ENCODE measurements around the gene TEAD1.

Gene TEAD1

DNA sequence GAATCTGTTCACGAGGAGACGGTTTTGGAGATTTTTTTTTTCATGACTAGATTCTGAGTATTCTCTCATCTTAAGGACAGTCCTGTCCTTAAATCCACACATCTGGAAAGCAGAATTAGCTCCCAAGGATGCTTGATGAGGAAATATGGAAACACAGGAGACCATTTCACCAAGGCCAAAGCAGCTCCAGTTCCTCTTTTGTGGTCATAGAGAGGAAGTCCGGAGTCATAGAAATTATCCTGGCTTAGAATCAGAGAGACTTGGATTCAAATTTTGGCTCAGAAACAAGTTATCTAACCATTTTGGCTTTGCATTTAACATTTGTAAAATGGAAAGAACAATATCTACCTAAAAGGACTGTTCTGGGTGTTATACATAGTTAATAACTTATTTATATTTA is 7.3 kb upstream of the TEAD1 start:
- no peak for DNase-seq (ENCODE audit: low read depth)

DNA sequence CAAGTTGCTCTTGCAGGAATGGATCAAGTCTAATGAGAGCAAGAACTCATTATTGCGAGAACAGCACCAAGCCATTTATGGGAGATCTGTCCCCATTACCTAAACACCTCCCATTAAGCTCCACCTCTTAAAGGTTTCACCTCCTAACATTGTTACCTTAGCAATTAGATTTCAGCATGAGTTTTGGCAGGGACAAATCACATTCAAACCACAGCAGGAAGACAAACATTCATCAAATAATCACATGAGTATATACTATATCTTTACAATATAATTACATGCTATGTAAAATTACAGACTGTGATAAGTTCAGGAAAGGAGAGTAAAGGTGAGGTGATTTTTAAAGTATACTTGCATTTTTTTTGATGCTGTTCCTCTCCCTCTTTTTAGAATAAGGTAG is 6.6 kb upstream of the TEAD1 start:
- no peak for DNase-seq (ENCODE audit: low read depth)

DNA sequence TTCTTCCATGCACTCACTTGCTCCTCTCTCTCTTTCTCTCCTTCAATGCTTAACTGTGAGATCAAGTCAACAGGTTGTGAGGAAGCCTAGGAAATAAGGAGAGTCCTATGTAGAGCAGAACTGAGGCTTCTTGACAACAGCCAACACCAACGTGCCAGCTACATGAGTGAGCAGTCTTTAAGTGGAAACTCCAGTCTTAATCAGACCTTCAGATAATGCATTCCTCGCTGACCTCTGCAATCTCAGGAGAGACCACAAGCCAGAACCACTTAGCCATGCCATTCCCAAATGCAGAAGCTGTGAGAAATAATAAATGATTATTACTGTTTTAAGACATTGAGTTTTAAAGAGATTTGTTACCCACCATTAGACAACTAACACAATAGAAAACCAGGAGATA is 6.1 kb upstream of the TEAD1 start:
- DNase-seq (ENCODE audit: low read depth): no peak

DNA sequence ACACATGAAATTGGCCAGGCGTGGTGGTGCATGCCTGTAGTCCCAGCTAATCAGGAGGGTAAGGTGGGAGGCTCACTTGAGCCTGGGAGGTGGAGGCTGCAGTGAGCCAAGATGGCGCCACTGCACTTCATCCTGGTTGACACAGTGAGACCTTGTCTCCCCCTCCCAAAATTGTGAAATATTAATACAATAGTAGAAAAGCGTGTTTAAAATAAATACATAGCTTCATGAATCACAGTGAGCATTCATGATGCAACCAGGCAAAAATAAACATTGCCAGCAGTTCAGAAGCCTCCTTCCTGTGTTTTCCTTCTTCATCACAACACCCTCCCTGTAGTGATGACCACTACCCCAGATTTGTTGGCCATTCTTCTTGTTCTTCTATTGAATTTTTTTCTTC is 4.3 kb upstream of the TEAD1 start:
- DNase-seq (ENCODE audit: low read depth): no peak

DNA sequence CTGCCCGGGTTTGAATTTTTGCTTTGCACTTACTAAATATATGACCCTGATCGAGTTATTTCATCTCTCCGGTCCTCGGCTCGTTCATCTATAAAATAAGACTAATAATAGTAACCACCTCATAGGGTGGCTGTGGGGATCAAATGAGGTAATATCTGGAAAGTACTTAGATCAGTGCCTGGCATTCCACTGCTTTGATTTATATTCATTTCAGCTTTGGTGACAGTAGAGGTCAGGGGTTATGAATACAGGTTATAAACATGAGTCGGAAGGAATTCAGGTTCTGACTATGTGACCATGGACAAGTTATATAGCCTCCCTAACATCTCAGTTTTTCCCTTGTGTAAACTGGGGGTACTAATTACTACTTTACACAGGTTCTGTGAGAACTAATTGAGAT is 2.9 kb upstream of the TEAD1 start:
- no peak for DNase-seq (ENCODE audit: low read depth)

DNA sequence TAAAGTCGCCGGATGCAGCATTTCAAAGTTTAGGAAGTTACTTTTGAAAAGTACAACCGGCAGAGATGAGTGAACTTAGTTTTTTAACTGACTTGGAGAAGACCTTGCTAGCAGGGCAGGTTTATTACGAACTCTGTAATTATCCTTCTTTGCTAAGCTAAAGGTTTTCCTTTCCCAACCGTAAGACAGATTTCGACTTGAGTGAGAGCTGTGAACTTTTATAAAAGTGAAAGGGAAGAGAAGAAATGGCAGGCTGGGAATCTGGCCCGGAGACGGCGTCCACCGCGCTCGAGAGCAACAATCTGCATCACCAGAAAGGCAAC is 659 bp upstream of the TEAD1 start:
- DNase-seq (ENCODE audit: low read depth): no peak

DNA sequence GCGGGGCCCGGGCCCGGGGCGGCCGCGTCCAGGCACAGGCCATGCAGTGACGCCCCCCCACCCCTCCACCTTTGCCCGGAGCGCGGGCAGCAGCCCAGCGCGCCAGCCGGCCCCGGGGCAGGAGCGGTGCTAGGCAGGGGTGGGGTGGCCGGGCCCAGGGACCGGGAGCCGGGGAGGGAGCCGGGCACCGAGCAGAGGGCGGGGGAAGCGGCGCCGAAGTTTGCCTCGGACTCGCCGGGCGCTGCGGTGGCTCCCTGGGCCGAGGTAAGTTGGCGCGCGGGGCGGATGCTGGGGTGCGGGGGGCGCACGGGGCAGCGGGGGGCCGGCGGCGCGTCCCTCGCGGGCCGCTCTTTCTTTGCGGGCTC is 332 bp downstream of the TEAD1 start:
- no peak for DNase-seq (ENCODE audit: low read depth)

DNA sequence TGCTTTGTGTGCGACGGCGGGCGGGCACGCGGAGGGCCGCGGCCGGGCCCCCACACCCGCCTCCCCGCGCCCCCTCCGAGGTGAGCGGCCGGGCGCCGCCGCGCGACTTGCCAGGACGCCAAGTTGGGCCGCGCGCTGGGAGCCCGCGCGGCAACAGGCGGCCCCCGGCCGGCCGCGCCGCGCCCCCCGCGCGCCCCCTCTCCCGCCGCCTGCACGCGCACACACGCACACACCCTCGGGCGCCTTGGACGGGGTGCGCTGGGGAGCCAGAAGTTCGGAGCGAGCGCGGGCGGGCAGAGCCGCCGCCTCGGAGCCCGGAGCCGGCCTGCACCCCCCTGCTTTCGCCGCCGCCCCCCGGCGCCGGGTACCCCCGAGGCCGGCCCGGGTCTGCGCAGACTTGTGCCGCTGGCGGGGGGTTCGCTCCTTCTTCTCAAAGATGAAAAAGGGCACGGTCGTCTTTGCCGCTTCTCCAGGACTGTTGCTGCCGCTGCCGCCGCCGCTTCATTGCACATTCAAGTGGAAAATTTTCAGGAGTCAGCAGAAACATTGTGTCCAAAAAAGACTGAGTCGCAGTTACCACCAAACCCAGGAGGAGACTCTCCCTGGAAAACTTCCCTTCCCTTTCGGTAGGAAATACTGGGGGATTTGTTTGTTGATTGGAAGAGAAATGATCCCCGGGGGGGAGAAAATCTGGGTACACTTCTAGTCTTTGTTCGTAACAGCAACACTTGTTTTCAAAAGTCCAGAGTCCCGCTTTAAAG is 895 bp downstream of the TEAD1 start:
- no peak for DNase-seq (ENCODE audit: low read depth)

DNA sequence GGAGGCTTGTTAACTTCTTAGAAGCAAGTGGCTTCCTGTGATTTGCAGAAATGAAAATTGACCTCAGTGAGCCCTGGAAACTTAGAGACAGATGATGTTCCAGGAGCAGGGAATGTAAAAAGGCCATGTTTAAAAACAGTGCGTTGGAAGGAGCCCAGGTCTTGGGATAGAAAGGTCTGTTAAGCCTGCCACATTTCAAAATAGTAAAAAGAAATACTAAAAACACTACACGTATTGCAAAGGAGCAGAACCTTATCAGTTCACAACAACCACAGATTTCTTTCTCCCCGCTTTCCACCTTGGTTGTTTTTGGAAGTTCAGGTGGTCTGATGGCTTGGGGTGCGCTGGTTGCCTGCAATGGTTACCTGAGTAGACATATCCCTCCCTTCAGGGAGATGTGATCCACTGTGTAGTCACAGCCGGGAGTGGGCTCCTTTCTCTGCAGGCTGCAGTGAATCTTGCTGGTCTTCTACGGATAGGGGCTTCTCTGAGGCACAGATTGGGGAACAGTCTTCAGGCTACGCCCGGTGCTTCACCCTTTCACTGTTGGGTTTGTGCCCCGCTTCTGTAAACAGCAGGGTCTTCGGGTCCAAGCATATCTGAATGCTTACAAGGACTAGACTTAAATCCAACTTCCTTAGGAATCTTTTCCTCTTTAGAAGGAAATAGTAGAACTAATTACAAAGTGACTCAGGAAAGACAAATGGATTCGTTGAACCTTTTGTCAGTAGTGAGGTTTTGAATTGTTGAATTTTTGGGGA is 1.9 kb downstream of the TEAD1 start:
- no peak for DNase-seq (ENCODE audit: low read depth)

DNA sequence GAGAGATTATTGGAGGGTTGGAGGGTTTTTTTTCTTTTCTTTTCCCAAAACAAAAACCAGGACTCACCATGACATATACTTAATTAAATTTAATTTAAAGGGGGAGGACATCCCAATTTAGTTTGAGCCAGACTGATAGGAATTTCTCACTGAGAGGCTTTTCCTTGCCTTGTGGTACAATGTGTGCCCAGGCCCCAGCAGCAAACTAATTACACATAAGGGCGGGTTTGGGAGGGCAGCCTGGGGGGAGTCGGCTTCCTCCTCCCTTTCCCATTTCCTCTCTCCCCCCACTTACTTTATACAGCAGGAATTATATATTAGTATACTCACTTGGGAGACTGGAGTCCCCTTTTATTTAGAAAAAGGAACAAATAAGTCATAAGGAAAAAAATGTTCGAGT is 2.9 kb downstream of the TEAD1 start:
- no peak for DNase-seq (ENCODE audit: low read depth)

DNA sequence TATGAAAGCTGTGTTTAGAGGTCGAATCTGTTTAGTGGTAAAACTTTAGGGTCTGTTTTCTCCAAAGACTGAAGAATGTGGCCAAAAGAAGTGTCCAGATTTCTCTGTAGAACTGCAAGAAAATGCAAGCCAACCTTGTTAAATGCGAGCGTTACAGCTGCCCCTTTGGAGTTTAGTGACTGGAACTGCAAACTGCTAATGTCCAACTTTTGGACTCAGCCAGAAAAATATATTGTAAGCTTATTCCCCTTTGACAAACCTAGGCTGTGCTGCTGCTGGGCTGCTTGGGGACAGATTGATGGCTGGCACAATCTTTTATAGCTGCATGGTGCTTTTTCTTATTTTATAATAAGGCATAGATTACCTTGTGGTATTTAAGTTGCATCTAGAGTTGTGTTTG is 3.9 kb downstream of the TEAD1 start:
- no peak for DNase-seq (ENCODE audit: low read depth)

DNA sequence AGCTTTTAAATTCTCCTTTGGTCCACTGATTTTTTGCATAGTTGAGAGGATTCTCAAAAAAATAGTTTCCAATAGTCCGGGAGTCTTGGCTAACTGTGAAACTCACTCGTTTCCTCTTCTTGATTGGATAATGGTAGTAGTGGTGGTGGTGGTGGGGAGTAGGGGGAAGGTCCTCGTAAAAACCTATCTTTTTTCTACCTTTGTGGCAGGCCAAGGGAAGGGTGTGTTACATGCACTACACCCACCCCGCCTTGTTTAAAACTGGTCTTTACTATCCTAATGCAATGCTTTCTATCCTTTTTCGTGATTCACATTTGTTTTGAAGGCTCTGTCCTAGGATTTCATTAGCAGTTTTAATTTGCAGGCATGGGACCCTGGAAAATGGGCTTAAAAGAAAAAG is 4.8 kb downstream of the TEAD1 start:
- no peak for DNase-seq (ENCODE audit: low read depth)

DNA sequence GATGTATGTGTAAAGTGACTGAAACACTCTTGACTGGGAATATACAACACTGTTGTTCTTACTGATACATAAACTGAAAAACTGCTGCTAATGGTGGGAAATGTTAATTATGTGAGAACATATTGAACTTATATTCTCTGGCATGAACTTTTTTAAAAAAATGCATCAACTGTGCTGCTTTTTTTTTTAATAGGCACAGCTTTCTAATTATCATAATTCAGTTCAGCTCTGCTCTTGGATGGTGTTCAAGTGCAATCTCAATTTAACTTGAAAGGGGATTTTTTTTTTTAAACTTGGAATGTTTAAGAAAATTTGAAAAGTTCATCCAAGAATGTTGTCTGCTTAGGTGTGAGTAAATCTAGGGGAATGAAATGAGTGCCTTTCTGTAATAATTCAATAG is 5.2 kb downstream of the TEAD1 start:
- no peak for DNase-seq (ENCODE audit: low read depth)

DNA sequence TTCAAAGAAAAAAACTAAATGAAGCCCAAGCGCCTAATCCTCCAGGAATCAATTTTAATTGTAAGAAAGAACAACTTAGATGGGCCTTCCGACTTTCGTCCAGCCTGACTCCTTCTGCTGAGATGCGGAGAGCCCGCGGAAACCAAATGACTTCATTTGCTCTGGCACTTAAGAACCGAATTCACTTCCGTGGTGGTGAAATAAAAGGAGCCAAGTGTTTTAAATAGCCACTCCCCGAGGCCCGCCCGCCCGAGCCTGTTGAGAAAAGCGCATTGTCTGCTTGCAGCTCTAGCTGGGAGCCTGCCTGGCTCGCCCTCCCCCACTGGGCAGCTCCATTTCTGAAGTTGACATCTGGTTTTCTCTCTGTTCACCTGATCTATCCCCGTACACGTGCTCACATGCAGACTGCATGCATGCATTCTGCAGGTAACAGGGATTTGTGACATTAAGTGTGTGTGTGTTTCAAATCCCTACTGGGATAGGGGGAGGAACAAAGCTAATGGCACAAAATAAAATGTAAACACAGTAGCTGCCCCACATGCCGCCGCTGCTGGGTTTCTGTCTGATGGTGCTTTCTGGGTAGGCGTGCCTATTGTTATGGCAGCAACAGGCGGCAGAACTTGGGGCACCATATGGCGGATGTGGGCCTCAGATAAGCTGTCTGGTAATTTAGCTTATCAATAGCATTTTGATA is 6.2 kb downstream of the TEAD1 start:
- DNase-seq (ENCODE audit: low read depth): no peak

DNA sequence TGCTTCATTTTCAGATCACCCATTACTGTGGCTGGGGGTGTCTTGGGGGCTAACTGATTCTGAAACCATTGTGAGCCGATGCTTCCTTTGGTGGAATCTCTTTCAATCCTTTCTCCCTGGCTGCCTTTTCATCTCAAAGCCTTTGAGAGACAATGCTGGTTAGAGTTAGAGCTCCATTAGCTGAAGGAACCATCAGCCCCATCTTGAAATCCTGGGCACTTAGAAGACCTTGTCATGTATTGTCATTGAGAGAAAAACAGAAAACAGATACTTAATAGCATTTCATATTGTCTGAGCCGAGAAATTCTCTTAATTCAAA is 6.7 kb downstream of the TEAD1 start:
- no peak for DNase-seq (ENCODE audit: low read depth)

DNA sequence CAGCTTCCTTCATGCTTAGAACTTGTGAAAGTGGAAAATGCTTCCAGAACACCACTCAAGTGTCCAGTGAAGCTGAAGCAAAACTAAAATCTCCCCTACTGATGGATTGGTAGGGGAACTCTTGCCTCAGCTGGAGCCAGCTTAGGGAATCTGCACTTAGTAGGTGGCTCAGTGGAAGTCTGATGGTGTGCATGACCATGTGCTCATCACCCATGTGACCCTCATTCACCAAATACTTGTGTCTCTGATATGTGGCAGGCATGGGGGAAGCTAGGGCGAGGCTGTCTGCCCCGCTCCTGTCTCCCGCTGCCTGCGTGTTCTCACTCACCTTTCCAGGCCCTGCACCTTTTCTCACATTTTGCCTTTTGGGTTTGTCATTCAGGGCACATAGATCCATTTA is 7.2 kb downstream of the TEAD1 start:
- DNase-seq (ENCODE audit: low read depth): no peak

DNA sequence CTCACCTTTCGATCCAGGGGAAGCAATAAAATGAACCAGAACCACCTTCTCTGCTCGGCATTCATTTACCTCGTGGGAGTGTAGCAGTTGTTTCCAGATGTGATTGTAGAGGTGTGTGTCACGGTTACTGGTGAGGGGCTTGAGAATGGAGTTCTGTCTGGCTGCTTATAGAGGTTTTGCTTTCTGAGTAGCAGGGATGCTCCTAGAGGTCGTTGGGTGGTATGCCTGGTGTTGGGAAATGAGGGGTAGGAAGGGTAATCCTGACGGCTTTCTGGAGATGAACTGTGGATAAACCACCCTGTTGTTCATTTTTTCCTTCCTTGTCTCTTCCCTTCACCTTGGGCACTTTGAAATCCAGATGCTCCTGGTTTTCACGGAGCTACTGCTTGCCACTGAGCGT is 8.1 kb downstream of the TEAD1 start:
- DNase-seq (ENCODE audit: low read depth): no peak

DNA sequence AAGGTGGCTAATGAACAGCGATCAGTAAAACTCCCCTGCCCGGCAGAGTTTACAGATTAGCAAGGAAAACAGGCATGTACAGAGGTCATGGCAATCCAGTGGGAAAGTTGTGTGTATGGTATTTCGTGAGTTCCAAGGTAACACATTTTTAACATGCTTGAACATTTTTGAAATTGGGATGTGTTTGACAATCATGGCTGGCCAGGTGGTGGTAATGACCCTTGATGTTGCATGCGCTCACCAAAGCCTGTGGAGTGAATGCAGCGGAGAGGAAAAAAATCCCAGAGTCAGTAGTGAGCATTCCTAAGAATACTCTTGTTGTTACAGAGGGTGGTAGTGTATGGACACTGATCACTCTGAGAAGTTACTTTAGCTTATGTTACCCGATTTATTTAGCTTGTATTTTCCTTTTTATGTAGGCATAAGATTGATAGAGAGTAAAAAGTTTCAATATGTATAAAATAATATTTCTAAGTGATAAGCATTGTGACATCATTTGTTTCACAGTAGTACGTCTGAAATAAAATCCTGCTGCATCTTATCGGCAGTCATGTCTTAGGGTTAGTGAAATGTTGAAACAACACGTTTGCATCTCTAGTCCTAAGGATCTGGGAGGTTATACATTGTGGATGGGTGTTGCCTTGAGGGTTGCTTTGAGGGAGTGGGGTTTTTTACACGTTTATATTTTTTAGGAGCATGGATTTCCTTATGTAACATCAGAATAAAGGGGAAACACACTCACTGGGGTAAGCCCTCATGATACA is 8.7 kb downstream of the TEAD1 start:
- no peak for DNase-seq (ENCODE audit: low read depth)

DNA sequence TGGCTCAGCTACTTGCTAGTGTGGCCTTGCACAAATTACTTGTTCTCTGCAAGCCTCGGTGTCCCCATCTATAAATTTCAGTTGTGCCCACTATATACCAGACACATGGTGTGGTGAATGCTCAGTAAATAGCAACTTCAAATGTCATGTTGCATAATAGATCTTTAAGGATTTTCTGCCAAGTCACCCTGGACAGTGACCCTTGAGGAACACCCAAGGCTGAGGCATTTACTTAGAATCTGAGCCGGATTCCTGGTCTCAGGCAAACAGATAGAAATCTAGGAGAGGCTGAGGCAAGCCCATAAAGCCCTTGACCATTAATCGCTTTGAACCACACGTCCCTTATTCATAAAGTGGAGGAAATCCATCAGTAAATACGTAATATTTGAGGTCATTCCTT is 9.7 kb downstream of the TEAD1 start:
- DNase-seq (ENCODE audit: low read depth): no peak

DNA sequence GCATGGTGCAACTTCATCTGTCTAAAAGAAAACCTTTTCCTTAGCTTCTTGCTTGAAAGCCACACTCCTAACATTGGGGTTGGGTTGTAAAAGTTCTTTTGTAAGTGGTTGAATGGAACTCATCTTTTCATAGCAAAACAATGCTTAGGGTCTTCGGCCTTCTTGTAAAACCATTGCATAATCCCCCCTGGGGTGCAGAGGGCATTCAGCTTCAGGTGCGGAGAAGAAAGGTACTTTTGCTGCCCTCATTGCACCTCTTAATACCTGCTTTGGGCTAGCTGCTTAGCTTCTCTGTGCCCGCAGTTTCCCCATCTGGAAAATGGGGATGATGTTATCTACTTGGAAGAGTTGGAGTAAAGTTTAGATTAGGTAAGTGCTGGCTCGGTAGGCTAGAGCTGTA is 10.1 kb downstream of the TEAD1 start:
- DNase-seq (ENCODE audit: low read depth): no peak

DNA sequence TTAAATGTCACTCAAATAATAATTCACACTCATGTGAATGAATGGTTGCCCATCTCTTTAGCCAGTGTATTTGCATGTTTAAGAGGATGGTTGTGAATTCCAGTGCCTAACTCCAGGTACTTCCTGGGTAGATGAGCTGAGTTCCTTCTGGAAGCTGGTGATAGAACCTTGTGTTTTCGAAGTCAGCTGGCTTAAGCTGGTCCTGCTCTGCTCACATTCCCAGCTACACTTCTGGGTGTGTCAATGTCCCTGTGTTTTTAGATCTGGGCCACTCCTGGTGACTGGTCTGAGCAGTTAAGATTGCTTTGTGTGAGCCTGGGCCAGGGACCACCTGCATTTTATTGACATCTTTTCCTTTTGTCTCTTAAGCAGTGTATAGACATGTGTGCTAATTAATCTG is 10.6 kb downstream of the TEAD1 start:
- no peak for DNase-seq (ENCODE audit: low read depth)

DNA sequence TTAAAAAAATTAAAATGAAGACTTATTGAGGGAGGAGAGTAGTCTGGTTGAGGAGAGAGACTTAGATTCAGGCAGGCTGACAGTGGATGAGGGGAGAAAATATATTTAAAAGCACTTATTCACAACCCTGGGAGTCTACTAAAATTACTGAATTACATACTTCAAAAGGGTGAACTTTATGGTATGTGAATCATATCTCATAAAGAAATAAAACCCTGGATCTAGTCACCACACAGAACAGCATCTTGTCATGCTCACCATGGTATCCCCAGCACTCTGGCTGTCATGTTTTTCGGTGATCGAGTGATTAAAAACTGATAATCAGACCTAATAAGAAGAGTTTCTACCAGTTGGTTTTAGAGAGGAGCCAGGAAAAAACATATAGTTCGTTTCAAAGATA is 11.0 kb downstream of the TEAD1 start:
- DNase-seq (ENCODE audit: low read depth): no peak
